ENCODE data around the gene ZNF432. TPM values are rescaled to one million over a fixed set of nuclear protein-coding genes. Genes with fewer than 3 reads are reported as not detected.

ZNF432 gene
- total RNA-seq, 1 experiment from 2014 or later: 7.8 TPM

- DNase-seq (ENCODE audit: low read depth): no peak
Measured at GRCh38 chr19:52010674-52011073, 38.0 kb downstream of the ZNF432 start.

- DNase-seq (ENCODE audit: low read depth): peak; percentile 84
Measured at GRCh38 chr19:52007806-52008557, 40.7 kb downstream of the ZNF432 start, which contains the start of gene ZNF615. ZNF615 (minus strand) TSS chr19:52008211; CDS start chr19:52003711, 4,500 bp downstream.

- no peak for DNase-seq (ENCODE audit: low read depth)
Measured at GRCh38 chr19:52007451-52007805, 41.2 kb downstream of the ZNF432 start.

DNA sequence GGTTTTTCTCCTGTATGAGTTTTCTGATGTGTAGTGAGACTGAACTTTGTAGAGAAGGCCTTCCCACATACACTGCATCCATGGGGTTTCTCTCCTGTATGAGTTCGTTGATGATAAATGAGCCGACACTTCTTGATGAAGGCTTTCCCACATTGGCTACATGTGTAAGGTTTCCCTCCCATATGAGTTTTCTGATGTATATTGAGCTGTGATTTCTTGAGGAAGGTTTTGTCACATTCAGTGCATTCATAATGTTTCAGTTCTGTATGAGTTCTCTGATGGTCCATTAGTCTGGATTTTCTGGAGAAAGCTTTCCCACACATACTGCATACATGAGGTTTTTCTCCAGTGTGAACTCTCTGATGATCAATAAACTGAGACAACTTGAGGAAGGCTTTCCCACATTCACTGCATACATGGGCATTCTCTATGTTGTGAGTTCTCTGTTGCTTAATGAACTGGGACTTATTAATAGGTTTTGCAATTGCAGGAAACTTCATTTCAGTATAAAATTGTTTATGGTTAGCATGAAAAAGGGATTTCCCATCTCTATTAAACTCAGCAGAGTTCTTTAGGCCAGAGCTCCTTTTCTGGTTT, 54.5 kb downstream of the ZNF432 start:
- DNase-seq (ENCODE audit: low read depth): no peak

GRCh38 chr19:51993422-51993821, 55.2 kb downstream of the ZNF432 start:
- DNase-seq (ENCODE audit: low read depth): no peak

GRCh38 chr19:51986309-51987291, 62.0 kb downstream of the ZNF432 start, which contains the start of gene ZNF350:
ZNF350 (minus strand) TSS chr19:51986840; CDS start chr19:51974360, 12,480 bp downstream.
- DNase-seq (ENCODE audit: low read depth): peak; percentile 94

DNA sequence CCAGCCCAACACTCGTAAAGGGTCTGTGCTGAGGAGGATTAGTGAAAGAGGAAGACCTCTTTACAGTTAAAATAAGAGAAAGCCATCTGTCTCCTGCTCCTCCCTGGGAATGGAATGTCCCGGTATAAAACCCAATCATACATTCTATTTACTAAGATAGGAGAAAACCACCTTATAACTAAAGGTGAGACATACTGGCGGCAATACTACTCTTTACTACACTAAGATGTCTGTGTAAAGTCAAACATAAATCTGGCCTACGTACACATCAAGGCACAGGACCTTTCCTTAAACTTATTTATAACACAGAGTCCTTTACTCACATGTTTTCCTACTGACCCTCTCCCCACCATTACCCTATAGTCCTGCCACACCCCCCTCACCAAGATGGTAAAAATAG, 65.3 kb downstream of the ZNF432 start:
- no peak for DNase-seq (ENCODE audit: low read depth)

Other genes starting within 250 kb of the ZNF432 start
- 4.6 and 6.6 TPM in 2 replicates for gene ZNF577, start 160.9 kb downstream of the ZNF432 start, total RNA-seq (2014; rRNA removed)
- gene ZNF649, start 143.8 kb downstream of the ZNF432 start, total RNA-seq (2014; rRNA removed): 8.7 and 9.1 TPM in 2 replicates
- gene ZNF613, start 121.4 kb downstream of the ZNF432 start, total RNA-seq (2014; rRNA removed): 6.2 and 6.6 TPM in 2 replicates
- 5.6 and 7.6 TPM in 2 replicates for gene ZNF350, start 62.0 kb downstream of the ZNF432 start, total RNA-seq (2014; rRNA removed)
- gene ZNF615, start 40.6 kb downstream of the ZNF432 start, total RNA-seq (2014; rRNA removed): 11.0 and 11.7 TPM in 2 replicates
- gene ZNF614, start 20.5 kb downstream of the ZNF432 start, total RNA-seq (2014; rRNA removed): 9.7 and 11.1 TPM in 2 replicates
- gene ZNF841, start 46.9 kb upstream of the ZNF432 start, total RNA-seq (2014; rRNA removed): 12.5 and 25.0 TPM in 2 replicates
- gene ZNF616, start 91.1 kb upstream of the ZNF432 start, total RNA-seq (2014; rRNA removed): 8.7 and 10.7 TPM in 2 replicates
- 6.3 and 8.4 TPM in 2 replicates for gene ZNF836, start 122.8 kb upstream of the ZNF432 start, total RNA-seq (2014; rRNA removed)
- gene PPP2R1A, start 141.2 kb upstream of the ZNF432 start, total RNA-seq (2014; rRNA removed): 284 and 301 TPM in 2 replicates
- 11.0 and 11.9 TPM in 2 replicates for gene ZNF766, start 220.7 kb upstream of the ZNF432 start, total RNA-seq (2014; rRNA removed)
- 8.1 and 11.9 TPM in 2 replicates for gene ZNF480, start 248.3 kb upstream of the ZNF432 start, total RNA-seq (2014; rRNA removed)

All from LHCN-M2 (cell line).